NT2/D1 (cell line): ENCODE measurements around the gene MSRB3.

Experiments
- SUZ12 ChIP-seq: IDR thresholded peaks from 2 replicates; pipeline ENCODE4 v1.6.1; 2011; ENCODE audit not compliant: insufficient read length, insufficient read depth; ENCODE audit errors: extremely low read depth
- YY1 ChIP-seq: IDR thresholded peaks from 2 replicates; pipeline ENCODE4 v1.6.1; 2011; ENCODE audit not compliant: insufficient read length, insufficient read depth
- ZNF274 ChIP-seq: IDR thresholded peaks from 2 replicates; pipeline ENCODE4 v1.6.1; 2011; ENCODE audit warnings: mild to moderate bottlenecking, low read depth, low read length

GRCh38 chr12:65313719-65314317 is 35.3 kb downstream of the MSRB3 start:
- TF ChIP-seq SUZ12 (no peak), YY1 (no peak), ZNF274 (no peak)
